Liver (tissue), 9 donors: ENCODE results near the gene CDC42EP3. TPM values are rescaled to one million over a fixed set of nuclear protein-coding genes. Genes with fewer than 3 reads are reported as not detected.

ENCODE experiments used
- DNase-seq: peaks from one replicate; pipeline ENCODE4 v3.0.0-alpha.2; 2017; ENCODE audit warnings: low spot score
- H3K27ac ChIP-seq, 2 donors: one replicate each; pipeline ENCODE4 v1.7.0; 2013; ENCODE audit warnings: inconsistent platforms in 2 of 2, low read length in 2 of 2, control low read depth in 1 of 2, low read depth in 1 of 2, mild to moderate bottlenecking in 1 of 2
- H3K27me3 ChIP-seq, 4 donors: one replicate each; pipeline versions ENCODE4 v1.6.1 to v1.7.0; 2013; ENCODE audit warnings: low read length in 3 of 4, inconsistent platforms in 1 of 4, mild to moderate bottlenecking in 1 of 4, moderate library complexity in 1 of 4; ENCODE audit not compliant: control insufficient read depth in 4 of 4, insufficient read depth in 4 of 4
- H3K36me3 ChIP-seq, 4 donors: one replicate each; pipeline versions ENCODE4 v1.6.1 to v1.7.0; 2013; ENCODE audit warnings: low read length in 3 of 4, mild to moderate bottlenecking in 3 of 4, low read depth in 1 of 4, moderate library complexity in 1 of 4; ENCODE audit not compliant: control insufficient read depth in 4 of 4, insufficient read depth in 3 of 4
- H3K4me1 ChIP-seq, 4 donors: one replicate each; pipeline versions ENCODE4 v1.6.1 to v1.7.0; 2013; ENCODE audit warnings: low read length in 3 of 4, mild to moderate bottlenecking in 3 of 4, moderate library complexity in 1 of 4; ENCODE audit not compliant: control insufficient read depth in 4 of 4, insufficient read depth in 4 of 4
- H3K4me3 ChIP-seq, 3 donors: one replicate each; pipeline versions ENCODE4 v1.6.1 to v1.7.0; 2013; ENCODE audit warnings: low read length in 3 of 3, control low read depth in 1 of 3, low read depth in 1 of 3, mild to moderate bottlenecking in 1 of 3
- H3K9ac ChIP-seq, 2 donors: one replicate each; pipeline ENCODE4 v1.7.0; 2013; ENCODE audit warnings: low read length in 2 of 2, mild to moderate bottlenecking in 2 of 2, moderate library complexity in 2 of 2, control low read depth in 1 of 2, low read depth in 1 of 2
- H3K9me3 ChIP-seq, 4 donors: one replicate each; pipeline versions ENCODE4 v1.6.1 to v1.7.0; 2013; ENCODE audit warnings: low read length in 3 of 4; ENCODE audit not compliant: control insufficient read depth in 4 of 4
- ATF3 ChIP-seq: IDR thresholded peaks from 2 replicates; pipeline ENCODE4 v1.6.1; 2016; ENCODE audit warnings: antibody characterized with exemption
- EGR1 ChIP-seq, 2 donors: IDR thresholded peaks; 2 replicates each; pipeline ENCODE4 v1.6.1; 2016 to 2018; ENCODE audit warnings: antibody characterized with exemption in 2 of 2, low read depth in 2 of 2
- FOXA1 ChIP-seq: IDR thresholded peaks from 2 replicates; pipeline ENCODE4 v1.6.1; 2016; ENCODE audit warnings: antibody characterized with exemption
- FOXA2 ChIP-seq: IDR thresholded peaks from 2 replicates; pipeline ENCODE4 v1.6.1; 2016; ENCODE audit warnings: antibody characterized with exemption
- GABPA ChIP-seq, 2 donors: IDR thresholded peaks in 1 of 2; conservative IDR thresholded peaks in 1 of 2; 2 replicates each; pipeline ENCODE4 v1.6.1; 2016; ENCODE audit warnings: antibody characterized with exemption in 2 of 2, mild to moderate bottlenecking in 1 of 2, moderate library complexity in 1 of 2
- HNF4A ChIP-seq, 2 donors: conservative IDR thresholded peaks; 2 replicates each; pipeline ENCODE4 v1.6.1; 2016; ENCODE audit warnings: antibody characterized with exemption in 2 of 2, mild to moderate bottlenecking in 2 of 2
- HNF4G ChIP-seq: IDR thresholded peaks from 2 replicates; pipeline ENCODE4 v1.6.1; 2016; ENCODE audit warnings: antibody characterized with exemption
- JUND ChIP-seq, 2 donors: IDR thresholded peaks; 2 replicates each; pipeline ENCODE4 v1.6.1; 2016; ENCODE audit warnings: antibody characterized with exemption in 2 of 2
- NR2F2 ChIP-seq: IDR thresholded peaks from 2 replicates; pipeline ENCODE4 v1.6.1; 2016; ENCODE audit warnings: antibody characterized with exemption
- RAD21 ChIP-seq, 2 donors: IDR thresholded peaks; 2 replicates each; pipeline ENCODE4 v1.6.1; 2016; ENCODE audit warnings: antibody characterized with exemption in 2 of 2, mild to moderate bottlenecking in 2 of 2
- REST ChIP-seq: IDR thresholded peaks from 2 replicates; pipeline ENCODE4 v1.6.1; 2016; ENCODE audit warnings: antibody characterized with exemption, mild to moderate bottlenecking
- RXRA ChIP-seq, 2 donors: IDR thresholded peaks; 2 replicates each; pipeline ENCODE4 v1.6.1; 2017 to 2018; ENCODE audit warnings: antibody characterized with exemption in 2 of 2, mild to moderate bottlenecking in 1 of 2
- SP1 ChIP-seq: IDR thresholded peaks from 2 replicates; pipeline ENCODE4 v1.6.1; 2018; ENCODE audit warnings: antibody characterized with exemption, mild to moderate bottlenecking
- TAF1 ChIP-seq: conservative IDR thresholded peaks from 2 replicates; pipeline ENCODE4 v1.6.1; 2016; ENCODE audit warnings: antibody characterized with exemption, mild to moderate bottlenecking
- YY1 ChIP-seq: IDR thresholded peaks from 2 replicates; pipeline ENCODE4 v1.6.1; 2016; ENCODE audit warnings: antibody characterized with exemption, mild to moderate bottlenecking
- WGBS: extraction: QIAGEN DNeasy Blood & Tissue Kit; methylation state at CpG from one replicate; pipeline ENCODE4 v1.1.7; 2013; 5-methylcytosine and 5-hydroxymethylcytosine counted together
- polyA plus RNA-seq, 2 donors: library from polyadenylated mRNA; stranded (reverse) in 1 of 2; unstranded in 1 of 2; fragments of 200-250 nt in 1 of 2; fragments of >200 nt in 1 of 2; fragmentation: Nextera tagmentation in 1 of 2; extraction: Ambion mirVana in 1 of 2; gene quantifications; one replicate each; pipeline versions ENCODE4 v1.2.1 to v1.2.3, GENCODE V29; 2013 to 2015
- total RNA-seq, 2 donors: library from RNA; depleted of rRNA; stranded (reverse); fragments of >200 nt; gene quantifications; one replicate each; pipeline ENCODE4 v1.2.3, GENCODE V29; 2014
- TF ChIP-seq, protein P1 (sequence below): IDR thresholded peaks from 2 replicates; pipeline ENCODE4 v1.6.1; 2016; ENCODE audit warnings: antibody characterized with exemption
- TF ChIP-seq, protein P2 (sequence below): fragments of 150-350 bp; IDR thresholded peaks from 2 replicates; pipeline ENCODE4 v1.5.1; 2017; ENCODE audit warnings: improper control_type of control experiment, low read depth, low read length; ENCODE audit not compliant: missing input control
- TF ChIP-seq, protein P3 (sequence below): IDR thresholded peaks from 2 replicates; pipeline ENCODE4 v1.6.1; 2016; ENCODE audit warnings: antibody characterized with exemption
- donor health status: healthy.
- donor health status: healthy.
- donor health status: healthy.
- donor health status: healthy.
- donor health status: healthy.

Gene CDC42EP3
- total and polyA plus RNA-seq, 4 donors, result 2.5 to 4.1 (median 3.3) TPM

DNA sequence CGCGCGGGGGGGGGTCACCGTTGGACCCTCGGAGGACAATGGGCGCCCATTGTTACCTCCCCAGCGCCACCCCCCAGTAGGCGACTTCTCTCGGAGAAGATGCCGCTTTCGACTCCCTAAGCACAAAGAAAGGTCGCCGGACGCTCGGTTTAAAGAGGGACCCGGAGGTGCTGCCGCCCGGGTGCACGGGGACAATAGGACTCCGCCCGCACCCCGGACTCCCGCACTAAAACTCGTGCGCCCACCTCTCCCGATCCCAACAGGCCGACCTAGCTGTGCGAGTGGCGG, 318 bp upstream of the CDC42EP3 start:
- H3K27ac ChIP-seq, result peak overlapping the region; percentile 61 to 76
- peak overlapping the region; percentile 15 to 56 for H3K9ac ChIP-seq
- no peak for DNase-seq
- H3K4me3 ChIP-seq, result peak overlapping the region; percentile 63 to 93 (median 88)
- no peaks in the 10 kb centered on the region for H3K9me3 ChIP-seq
- TF ChIP-seq FOXA2, result no peak
- TF ChIP-seq SP1, result no peak
- no peak for TF ChIP-seq REST
- TF ChIP-seq FOXA1, result no peak
- TF ChIP-seq HNF4A (conservative IDR thresholded peaks at IDR 0.05), result no peak
- TF ChIP-seq, protein P1, sequence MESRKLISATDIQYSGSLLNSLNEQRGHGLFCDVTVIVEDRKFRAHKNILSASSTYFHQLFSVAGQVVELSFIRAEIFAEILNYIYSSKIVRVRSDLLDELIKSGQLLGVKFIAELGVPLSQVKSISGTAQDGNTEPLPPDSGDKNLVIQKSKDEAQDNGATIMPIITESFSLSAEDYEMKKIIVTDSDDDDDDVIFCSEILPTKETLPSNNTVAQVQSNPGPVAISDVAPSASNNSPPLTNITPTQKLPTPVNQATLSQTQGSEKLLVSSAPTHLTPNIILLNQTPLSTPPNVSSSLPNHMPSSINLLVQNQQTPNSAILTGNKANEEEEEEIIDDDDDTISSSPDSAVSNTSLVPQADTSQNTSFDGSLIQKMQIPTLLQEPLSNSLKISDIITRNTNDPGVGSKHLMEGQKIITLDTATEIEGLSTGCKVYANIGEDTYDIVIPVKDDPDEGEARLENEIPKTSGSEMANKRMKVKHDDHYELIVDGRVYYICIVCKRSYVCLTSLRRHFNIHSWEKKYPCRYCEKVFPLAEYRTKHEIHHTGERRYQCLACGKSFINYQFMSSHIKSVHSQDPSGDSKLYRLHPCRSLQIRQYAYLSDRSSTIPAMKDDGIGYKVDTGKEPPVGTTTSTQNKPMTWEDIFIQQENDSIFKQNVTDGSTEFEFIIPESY, result no peak
- no peak for TF ChIP-seq NR2F2
- TF ChIP-seq JUND (IDR thresholded peaks at IDR 0.05), result no peak
- no peak for TF ChIP-seq RXRA (IDR thresholded peaks at IDR 0.05)
- no peak for TF ChIP-seq YY1
- TF ChIP-seq, protein P2, sequence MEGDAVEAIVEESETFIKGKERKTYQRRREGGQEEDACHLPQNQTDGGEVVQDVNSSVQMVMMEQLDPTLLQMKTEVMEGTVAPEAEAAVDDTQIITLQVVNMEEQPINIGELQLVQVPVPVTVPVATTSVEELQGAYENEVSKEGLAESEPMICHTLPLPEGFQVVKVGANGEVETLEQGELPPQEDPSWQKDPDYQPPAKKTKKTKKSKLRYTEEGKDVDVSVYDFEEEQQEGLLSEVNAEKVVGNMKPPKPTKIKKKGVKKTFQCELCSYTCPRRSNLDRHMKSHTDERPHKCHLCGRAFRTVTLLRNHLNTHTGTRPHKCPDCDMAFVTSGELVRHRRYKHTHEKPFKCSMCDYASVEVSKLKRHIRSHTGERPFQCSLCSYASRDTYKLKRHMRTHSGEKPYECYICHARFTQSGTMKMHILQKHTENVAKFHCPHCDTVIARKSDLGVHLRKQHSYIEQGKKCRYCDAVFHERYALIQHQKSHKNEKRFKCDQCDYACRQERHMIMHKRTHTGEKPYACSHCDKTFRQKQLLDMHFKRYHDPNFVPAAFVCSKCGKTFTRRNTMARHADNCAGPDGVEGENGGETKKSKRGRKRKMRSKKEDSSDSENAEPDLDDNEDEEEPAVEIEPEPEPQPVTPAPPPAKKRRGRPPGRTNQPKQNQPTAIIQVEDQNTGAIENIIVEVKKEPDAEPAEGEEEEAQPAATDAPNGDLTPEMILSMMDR, result no peak
- no peak for TF ChIP-seq EGR1 (IDR thresholded peaks at IDR 0.05; ENCODE audit: low read depth in 2 of 2)
- TF ChIP-seq HNF4G, result no peak
- TF ChIP-seq, protein P3, sequence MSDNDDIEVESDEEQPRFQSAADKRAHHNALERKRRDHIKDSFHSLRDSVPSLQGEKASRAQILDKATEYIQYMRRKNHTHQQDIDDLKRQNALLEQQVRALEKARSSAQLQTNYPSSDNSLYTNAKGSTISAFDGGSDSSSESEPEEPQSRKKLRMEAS, result no peak
- no peak for TF ChIP-seq GABPA (IDR thresholded peaks at IDR 0.05 in 1 of 2, conservative IDR thresholded peaks at IDR 0.05 in 1 of 2)
- no peak for TF ChIP-seq RAD21 (IDR thresholded peaks at IDR 0.05)
- TF ChIP-seq TAF1, result no peak
- no peak for TF ChIP-seq ATF3
- peaks cover 0 to 16% (median 11%) of the 10 kb centered on the region in 4 donors for H3K4me1 ChIP-seq
- no peaks in the 10 kb centered on the region for H3K27me3 ChIP-seq
- H3K36me3 ChIP-seq, result no peaks in the 10 kb centered on the region
- under 1% methylated on average over 29 of the region's 29 CpGs for WGBS
